Activated CD4-positive, alpha-beta memory T cell treated with anti-CD3 and anti-CD28 coated beads for 36 hours (primary cell): ENCODE measurements around the gene BRCA2. TPM values are rescaled to one million over a fixed set of nuclear protein-coding genes. Genes with fewer than 3 reads are reported as not detected.

ENCODE experiments used
- CTCF ChIA-PET: fragments of 350-600 bp; sonication (Branson Sonifier 250); formaldehyde crosslinking; loops from one replicate; lab custom pipeline; 2021; ENCODE audit warnings: antibody characterized with exemption, inconsistent platforms; lab: Charles Lee
- POLR2A ChIA-PET: fragments of 350-600 bp; sonication (Branson Sonifier 250); formaldehyde crosslinking; loops from one replicate; lab custom pipeline; 2021; ENCODE audit warnings: antibody characterized with exemption; lab: Charles Lee
- DNase-seq: peaks from one replicate; pipeline ENCODE4 v3.0.0-alpha.2; 2020
- H3K27ac Mint-ChIP-seq: one replicate; pipeline ENCODE4 v1.8.0; 2021; ENCODE audit warnings: mixed read lengths
- H3K27me3 Mint-ChIP-seq: one replicate; pipeline ENCODE4 v1.8.0; 2021; ENCODE audit warnings: mixed read lengths
- H3K36me3 Mint-ChIP-seq: one replicate; pipeline ENCODE4 v1.8.0; 2021; ENCODE audit warnings: mixed read lengths
- H3K4me1 Mint-ChIP-seq: one replicate; pipeline ENCODE4 v1.8.0; 2021; ENCODE audit warnings: low read depth, mixed read lengths
- H3K4me3 Mint-ChIP-seq: one replicate; pipeline ENCODE4 v1.8.0; 2021; ENCODE audit warnings: mild to moderate bottlenecking, mixed read lengths
- H3K9me3 Mint-ChIP-seq: one replicate; pipeline ENCODE4 v1.8.0; 2021; ENCODE audit warnings: mixed read lengths
- intact Hi-C: fragments of 100-400 bp; cut with micrococcal nuclease; formaldehyde crosslinking; loops from one replicate; pipeline ENCODE4 v1.15.1; 2023
- total RNA-seq, 2 experiments: library from RNA; stranded (reverse); gene quantifications; one replicate each; pipeline ENCODE4 v1.2.3, GENCODE V29; 2021

The BRCA2 gene
- total RNA-seq, 2 experiments from 2014 or later: 22.1 to 23.1 TPM

DNA sequence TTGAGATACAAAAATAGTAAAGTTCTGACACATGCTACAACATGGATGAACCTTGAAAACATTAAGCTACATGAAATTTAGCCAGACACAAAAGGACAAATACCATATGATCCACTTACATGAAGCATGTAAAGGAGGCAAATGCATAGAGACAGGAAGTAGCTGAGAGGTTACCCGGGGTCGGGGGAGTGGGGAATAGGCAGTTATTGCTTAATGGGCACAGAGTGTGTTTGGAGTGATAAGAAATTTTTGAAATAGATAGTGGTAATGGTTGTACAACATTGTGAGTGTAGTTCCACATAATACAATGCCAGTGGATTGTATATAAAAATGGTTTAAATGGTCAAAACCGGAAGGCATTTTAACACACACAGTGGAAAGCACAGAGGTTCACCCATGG lies 108.3 kb downstream of the BRCA2 start:
- Mint-ChIP-seq H3K4me1 (peaks cover 32% of the 10 kb centered on the region), H3K36me3 (peaks cover 55% of the 10 kb centered on the region), H3K4me3 (no peak overlapping the region), H3K27me3 (no peaks in the 10 kb centered on the region), H3K9me3 (peaks cover 17% of the 10 kb centered on the region), H3K27ac (no peak overlapping the region)
- intact Hi-C loops: no loop called here
- CTCF ChIA-PET: no interaction called here
- DNase-seq: no peak
- POLR2A ChIA-PET: interaction anchor here (0.6 to 1.3 kb wide), 2 partner anchors 15 to 17 kb away, joined by 3 to 4 read pairs; no protein-coding TSS in a partner anchor

DNA sequence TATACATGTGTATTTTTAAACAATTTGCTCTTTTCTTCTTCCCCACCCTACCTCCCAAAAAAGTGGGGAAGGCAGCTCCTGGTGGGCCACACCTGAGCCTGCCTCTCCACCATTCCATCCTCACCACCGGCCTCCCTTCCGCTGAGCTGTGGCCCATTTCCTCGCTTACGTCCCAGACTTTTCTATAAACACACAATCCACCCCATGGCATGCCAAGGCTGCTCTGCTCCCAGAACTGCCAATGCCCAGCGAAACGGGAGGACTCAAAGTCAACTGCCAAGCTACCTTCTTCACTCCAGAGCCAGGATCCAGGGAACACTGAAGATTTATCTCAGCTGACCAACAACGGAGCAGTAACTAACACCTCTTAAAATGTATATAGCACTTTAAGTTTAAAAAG lies 109.8 kb downstream of the BRCA2 start:
- Mint-ChIP-seq H3K4me1 (peaks cover 40% of the 10 kb centered on the region), H3K9me3 (peaks cover 5% of the 10 kb centered on the region), H3K27ac (peak overlapping the region; percentile 20), H3K36me3 (peaks cover 42% of the 10 kb centered on the region), H3K4me3 (peak overlapping the region; percentile 17), H3K27me3 (no peaks in the 10 kb centered on the region)
- CTCF ChIA-PET: interaction anchor here (1.2 kb wide), 2 partner anchors 10 to 119 kb away, joined by 3 to 6 read pairs; no protein-coding TSS in a partner anchor
- no peak for DNase-seq
- intact Hi-C loops: loop anchor here (5.0 kb wide), 4 partner anchors 227 to 1808 kb away; partner anchors contain the start of gene USPL1
- POLR2A ChIA-PET: interaction anchor here (2.0 to 5.3 kb wide), 2 partner anchors 16 to 109 kb away, joined by 6 to 38 read pairs; partner anchors contain the start of genes BRCA2 and ZAR1L

GRCh38 chr13:32426191-32426989 lies 111.1 kb downstream of the BRCA2 start:
- CTCF ChIA-PET: interaction anchor here (1.2 to 2.4 kb wide), 3 partner anchors 12 to 155 kb away, joined by 3 to 8 read pairs (median 6); no protein-coding TSS in a partner anchor
- H3K4me1 Mint-ChIP-seq: peaks cover 41% of the 10 kb centered on the region

GRCh38 chr13:32426990-32427851 lies 111.9 kb downstream of the BRCA2 start:
- Mint-ChIP-seq H3K4me3 (peak overlapping the region; percentile 88), H3K27me3 (no peaks in the 10 kb centered on the region), H3K36me3 (peaks cover 29% of the 10 kb centered on the region), H3K27ac (peak overlapping the region; percentile 96), H3K9me3 (no peaks in the 10 kb centered on the region), H3K4me1 (peaks cover 41% of the 10 kb centered on the region)
- intact Hi-C loops: loop anchor here (1.0 to 5.0 kb wide), 7 partner anchors 12 to 1810 kb away; partner anchors contain the start of gene USPL1
- CTCF ChIA-PET: interaction anchor here (0.6 to 2.4 kb wide), 4 partner anchors 18 to 159 kb away, joined by 3 to 8 read pairs (median 4); partner anchors contain the start of gene PDS5B
- peak; percentile 74 for DNase-seq
- POLR2A ChIA-PET: interaction anchor here (1.0 to 5.3 kb wide), 9 partner anchors 18 to 1252 kb away, joined by 3 to 38 read pairs (median 4); partner anchors contain the start of genes BRCA2, N4BP2L2, PDS5B and ZAR1L

More at GRCh38 chr13:32426191-32426989, 111.1 kb downstream of the BRCA2 start:
- peak; percentile 50 for DNase-seq
- H3K9me3 Mint-ChIP-seq: no peaks in the 10 kb centered on the region
- POLR2A ChIA-PET: interaction anchor here (1.2 to 5.3 kb wide), 4 partner anchors 18 to 1253 kb away, joined by 3 to 38 read pairs (median 5); partner anchors contain the start of genes BRCA2, PDS5B and ZAR1L
- peaks cover 33% of the 10 kb centered on the region for H3K36me3 Mint-ChIP-seq
- intact Hi-C loops: loop anchor here (1.0 to 5.0 kb wide), 7 partner anchors 11 to 1809 kb away; partner anchors contain the start of gene USPL1
- peak overlapping the region; percentile 96 for H3K27ac Mint-ChIP-seq
- peak overlapping the region; percentile 88 for H3K4me3 Mint-ChIP-seq
- H3K27me3 Mint-ChIP-seq: no peaks in the 10 kb centered on the region

GRCh38 chr13:32427852-32428580 lies 112.7 kb downstream of the BRCA2 start, which contains the start of gene N4BP2L1:
TSS of gene N4BP2L1 (minus strand) at chr13:32428130. CDS start at chr13:32428082, 48 bp downstream.
- POLR2A ChIA-PET: interaction anchor here (0.6 to 5.3 kb wide), 9 partner anchors 13 to 206 kb away, joined by 3 to 38 read pairs (median 4); partner anchors contain the start of genes BRCA2, N4BP2L2, PDS5B and ZAR1L
- Mint-ChIP-seq H3K9me3 (no peaks in the 10 kb centered on the region), H3K4me3 (peak within 1 kb of the TSS; percentile 88), H3K27me3 (no peaks in the 10 kb centered on the region), H3K27ac (peak within 1 kb of the TSS; percentile 96), H3K36me3 (peaks cover 24% of the 10 kb centered on the region), H3K4me1 (peaks cover 38% of the 10 kb centered on the region)
- intact Hi-C loops: loop anchor here (1.0 to 5.0 kb wide), 7 partner anchors 110 to 1811 kb away; partner anchors contain the start of genes BRCA2, N4BP2L2, USPL1 and ZAR1L
- DNase-seq: peak; percentile 94
- CTCF ChIA-PET: interaction anchor here (1.3 to 2.4 kb wide), 7 partner anchors 11 to 158 kb away, joined by 3 to 8 read pairs (median 5); partner anchors contain the start of gene PDS5B

DNA sequence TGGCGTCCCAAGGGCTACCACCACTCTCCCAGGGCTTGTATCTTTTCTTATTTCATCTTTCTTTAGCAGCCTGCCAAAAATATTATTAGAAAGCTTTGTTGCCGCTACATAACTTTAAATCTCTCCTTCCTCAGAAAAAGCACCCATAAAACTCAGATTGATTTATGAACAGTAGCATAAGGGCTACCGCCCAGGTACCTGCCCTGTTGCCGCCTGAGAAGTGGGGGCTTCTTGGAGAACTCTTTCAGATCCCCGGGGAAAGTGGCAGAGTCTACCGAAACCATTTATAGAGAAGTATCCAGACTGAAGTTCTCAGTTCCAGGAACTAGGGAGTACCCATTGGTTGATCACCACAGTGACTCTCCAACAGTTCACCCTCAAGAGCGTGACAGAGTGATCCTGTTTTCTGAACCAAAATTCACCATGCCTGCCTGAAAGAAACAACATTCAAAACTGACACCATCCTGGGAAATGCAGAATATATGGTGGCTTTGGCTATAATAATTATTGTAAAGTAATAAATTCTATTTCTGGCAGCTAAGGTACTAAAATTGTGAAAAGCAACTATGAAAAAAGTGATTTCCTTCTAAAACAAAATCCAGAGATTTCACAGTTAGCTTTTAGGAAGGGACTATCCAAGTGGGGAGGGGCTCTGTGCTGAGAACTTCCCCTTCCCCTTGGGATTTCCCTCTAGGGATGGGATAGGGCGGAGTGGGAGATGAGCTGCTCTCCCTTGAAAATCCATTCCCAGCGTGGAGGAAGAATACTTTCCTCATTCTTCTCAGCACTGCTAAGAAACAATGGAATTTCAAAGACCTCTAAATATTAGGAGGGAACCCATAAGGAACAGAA lies 113.5 kb downstream of the BRCA2 start:
- DNase-seq: peak; percentile 19
- Mint-ChIP-seq H3K36me3 (peaks cover 19% of the 10 kb centered on the region), H3K27ac (peak overlapping the region; percentile 92), H3K4me3 (peak overlapping the region; percentile 77), H3K9me3 (no peaks in the 10 kb centered on the region), H3K4me1 (peaks cover 32% of the 10 kb centered on the region), H3K27me3 (no peaks in the 10 kb centered on the region)
- POLR2A ChIA-PET: interaction anchor here (0.6 to 5.3 kb wide), 9 partner anchors 12 to 207 kb away, joined by 3 to 38 read pairs (median 4); partner anchors contain the start of genes BRCA2, N4BP2L2, PDS5B and ZAR1L
- intact Hi-C loops: loop anchor here (1.0 to 5.0 kb wide), 7 partner anchors 109 to 1812 kb away; partner anchors contain the start of genes BRCA2, N4BP2L2, USPL1 and ZAR1L
- CTCF ChIA-PET: interaction anchor here (1.0 to 2.4 kb wide), 8 partner anchors 11 to 157 kb away, joined by 3 to 8 read pairs (median 4); partner anchors contain the start of gene PDS5B

- Mint-ChIP-seq H3K27me3 (no peaks in the 10 kb centered on the region), H3K4me3 (no peak overlapping the region), H3K36me3 (peaks cover 15% of the 10 kb centered on the region), H3K27ac (no peak overlapping the region), H3K4me1 (peaks cover 26% of the 10 kb centered on the region), H3K9me3 (no peaks in the 10 kb centered on the region)
- ChIA-PET CTCF (interaction anchor here (1.0 to 1.5 kb wide), 4 partner anchors 10 to 152 kb away, joined by 3 to 6 read pairs (median 6); no protein-coding TSS in a partner anchor), POLR2A (interaction anchor here (5.3 kb wide), 1 partner anchor 114 kb away, joined by 38 read pairs; the partner anchor contains the start of genes BRCA2 and ZAR1L)
- intact Hi-C loops: loop anchor here (5.0 kb wide), 4 partner anchors 223 to 1812 kb away; partner anchors contain the start of gene USPL1
- no peak for DNase-seq
Measured at GRCh38 chr13:32429433-32429909, 114.2 kb downstream of the BRCA2 start.

DNA sequence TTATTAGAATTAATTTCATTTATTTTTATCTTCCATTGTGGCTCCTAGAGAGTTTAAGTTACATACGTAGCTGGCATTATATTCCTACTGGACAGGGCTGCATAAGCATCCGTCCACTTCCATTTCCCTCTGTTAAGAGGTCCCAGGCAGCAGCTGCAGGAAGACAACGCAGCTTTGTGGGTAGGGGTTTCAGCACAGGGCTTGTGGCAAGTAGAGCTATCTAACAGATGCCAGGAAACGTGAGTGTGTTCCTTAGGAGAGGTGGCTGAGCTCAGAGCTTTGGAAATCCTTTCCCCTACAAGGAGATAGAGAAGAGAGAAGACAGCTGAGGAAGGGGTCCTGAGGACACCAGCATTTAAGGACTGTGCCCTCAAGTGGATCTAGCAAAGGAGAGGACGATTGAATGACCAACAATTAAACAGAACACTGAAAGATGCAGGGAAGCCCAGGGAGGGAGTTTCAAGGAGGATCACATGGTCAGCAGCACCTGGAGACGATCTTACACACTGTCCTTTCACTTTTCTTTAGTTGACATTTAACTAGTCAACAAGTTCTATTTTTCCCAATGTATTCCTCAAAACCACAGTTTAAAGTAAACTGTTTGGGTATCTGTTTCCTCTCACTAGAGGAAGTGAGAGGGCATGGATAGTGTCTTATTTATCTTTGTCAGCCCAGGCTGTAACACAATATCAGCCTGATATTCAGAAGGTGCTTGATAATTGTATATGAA lies 114.9 kb downstream of the BRCA2 start:
- ChIA-PET CTCF (interaction anchor here (1.0 kb wide), 1 partner anchor 151 kb away, joined by 3 read pairs; no protein-coding TSS in a partner anchor), POLR2A (interaction anchor here (0.5 kb wide), 1 partner anchor 80 kb away, joined by 3 read pairs; no protein-coding TSS in a partner anchor)
- H3K36me3 Mint-ChIP-seq: peaks cover 13% of the 10 kb centered on the region
- peaks cover 23% of the 10 kb centered on the region for H3K4me1 Mint-ChIP-seq
- H3K9me3 Mint-ChIP-seq: no peaks in the 10 kb centered on the region
- peak overlapping the region; percentile 32 for H3K27ac Mint-ChIP-seq
- no peaks in the 10 kb centered on the region for H3K27me3 Mint-ChIP-seq
- intact Hi-C loops: no loop called here
- no peak overlapping the region for H3K4me3 Mint-ChIP-seq
- DNase-seq: no peak

DNA sequence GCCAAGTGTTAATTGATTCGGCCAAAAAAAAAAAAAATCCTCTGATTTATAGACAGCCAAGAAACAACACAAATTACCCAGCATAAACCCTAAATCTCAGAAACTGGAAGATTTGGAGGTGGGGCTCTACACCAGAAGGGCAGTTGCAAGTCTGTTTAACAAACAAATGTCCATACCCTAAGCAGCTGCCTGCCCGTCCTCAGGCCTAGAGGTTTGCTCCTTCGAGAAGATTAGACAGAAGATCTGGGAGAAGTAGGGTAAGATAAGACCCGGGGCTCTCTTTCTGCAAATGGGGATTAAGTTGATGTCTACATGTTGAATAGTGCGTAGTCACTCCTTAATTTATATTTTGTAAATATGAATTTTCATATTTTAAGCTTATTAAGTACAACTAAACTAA lies 116.1 kb downstream of the BRCA2 start:
- no peak overlapping the region for H3K27ac Mint-ChIP-seq

More for the DNA sequence above, 116.1 kb downstream of the BRCA2 start:
- intact Hi-C loops: no loop called here
- Mint-ChIP-seq H3K4me3 (no peak overlapping the region), H3K4me1 (peaks cover 14% of the 10 kb centered on the region), H3K36me3 (peaks cover 7% of the 10 kb centered on the region), H3K27me3 (no peaks in the 10 kb centered on the region), H3K9me3 (no peaks in the 10 kb centered on the region)
- DNase-seq: no peak
- ChIA-PET CTCF (no interaction called here), POLR2A (no interaction called here)
